HG03521 (cell line): Measurements from ENCODE around the gene RNFT2.

ENCODE experiments used
- ATAC-seq: cut with Tn5 transposase; IDR thresholded peaks from one replicate; pipeline ENCODE4 v1.9.1; 2021; ENCODE audit warnings: mild to moderate bottlenecking, moderate library complexity; ENCODE audit not compliant: unreplicated experiment

RNFT2 gene

DNA sequence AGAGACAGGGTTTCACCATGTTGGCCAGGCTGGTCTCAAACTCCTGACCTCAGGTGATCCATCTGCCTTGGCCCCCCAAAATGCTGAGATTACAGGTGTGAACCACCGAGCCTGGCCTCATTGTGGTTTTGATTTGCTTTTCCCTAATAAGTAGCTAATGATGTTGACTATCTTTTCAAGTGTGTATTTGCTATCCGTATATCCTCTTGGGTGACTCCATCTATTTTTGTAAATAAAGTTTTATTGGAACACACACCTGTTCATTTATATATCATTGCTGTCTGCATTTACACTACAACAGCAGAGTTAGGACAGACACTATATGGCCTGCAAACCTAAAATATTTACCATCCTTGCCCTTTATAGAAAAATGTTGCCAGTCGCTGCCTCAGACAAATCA lies 156.8 kb downstream of the RNFT2 start:
- ATAC-seq = no peak

DNA sequence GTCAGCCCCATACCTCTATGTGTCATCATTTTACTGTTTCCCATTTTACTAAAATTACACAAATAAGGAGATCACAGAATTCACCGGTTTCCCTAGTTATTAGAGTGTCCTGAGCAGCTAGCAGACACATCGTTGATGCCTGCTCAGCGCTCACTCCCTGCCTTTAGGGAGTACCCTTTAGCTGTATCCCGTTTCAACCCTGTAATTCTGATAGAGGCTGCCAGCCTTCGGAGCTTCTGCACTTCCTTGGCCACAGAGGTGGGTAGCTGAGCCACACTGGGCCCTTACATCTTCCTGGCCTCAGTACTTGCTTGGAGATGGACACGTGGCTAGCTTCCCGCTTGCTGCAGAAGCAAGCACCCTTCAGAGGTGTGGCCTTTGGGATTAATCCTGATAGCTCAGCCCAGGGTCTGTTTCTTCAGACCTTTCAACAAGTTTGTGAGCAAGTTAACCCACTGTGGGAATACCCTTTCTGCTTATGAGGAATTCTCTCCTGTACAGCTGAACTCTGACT lies 158.4 kb downstream of the RNFT2 start:
- ATAC-seq = no peak

DNA sequence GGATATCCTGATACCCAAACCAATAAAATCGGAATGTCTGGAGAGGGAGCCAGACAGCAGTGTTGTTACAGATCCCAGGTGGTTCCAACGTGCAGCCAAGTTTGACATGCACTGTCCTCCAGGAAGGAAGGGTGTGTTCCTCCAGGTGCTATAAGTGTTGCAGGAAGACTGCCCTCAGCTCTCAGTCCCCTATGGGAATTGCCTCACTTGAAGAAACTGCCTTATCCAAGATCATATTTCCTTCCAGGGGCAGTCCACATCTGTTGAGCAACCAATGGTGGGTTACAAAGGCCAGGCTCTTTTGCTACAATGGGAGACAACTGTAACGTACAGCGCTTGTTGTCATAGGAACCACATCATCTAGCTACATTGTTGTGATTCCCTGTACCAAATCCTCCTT lies 159.4 kb downstream of the RNFT2 start:
- ATAC-seq = no peak

DNA sequence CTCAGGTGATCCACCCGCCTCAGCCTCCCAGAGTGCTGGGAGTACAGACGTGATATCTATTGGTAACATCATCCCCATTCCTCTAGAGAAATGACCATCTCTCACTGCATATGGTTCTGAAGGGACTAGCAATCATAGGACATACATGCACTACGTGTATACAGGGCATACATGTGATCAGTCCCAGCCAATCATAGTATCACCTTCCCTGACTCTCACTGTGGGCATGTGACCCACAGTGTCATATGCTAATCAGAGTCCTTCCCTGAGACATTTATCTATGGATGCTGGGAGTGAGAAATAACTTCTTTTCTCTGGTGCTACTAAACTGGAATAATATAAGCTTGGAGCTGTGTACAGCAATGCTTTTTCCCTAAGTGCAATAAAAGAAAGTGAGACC lies 160.6 kb downstream of the RNFT2 start:
- no peak for ATAC-seq

DNA sequence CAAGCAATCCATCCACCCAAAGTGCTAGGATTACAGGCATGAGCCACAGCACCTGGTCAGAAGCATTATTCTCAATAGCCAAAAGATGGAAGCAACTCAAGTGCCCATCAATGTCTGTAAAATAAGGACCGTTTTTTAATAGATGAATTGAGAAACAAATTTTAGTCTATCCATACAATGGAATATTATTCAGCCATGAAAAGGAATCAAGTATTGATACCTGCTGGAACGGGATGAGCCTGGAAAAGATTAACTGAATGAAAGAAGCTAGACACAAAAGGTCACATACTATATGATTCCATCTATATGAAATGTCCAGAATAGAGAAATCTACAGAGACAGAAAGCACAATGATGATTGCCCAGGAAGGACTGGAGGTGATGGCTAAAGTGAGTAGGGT lies 163.5 kb downstream of the RNFT2 start:
- ATAC-seq = no peak
